SK-N-SH (cell line): Measurements from ENCODE around the gene MYOCD. TPM values are rescaled to one million over a fixed set of nuclear protein-coding genes. Genes with fewer than 3 reads are reported as not detected.

Experiments
- CTCF ChIA-PET: fragments of 300-600, 350-600 bp; formaldehyde crosslinking; extraction: SDS; loops from one replicate; lab custom pipeline; 2021; lab: Yijun Ruan, JAX
- POLR2A ChIA-PET: fragments of 350-600 bp; sonication (Branson Sonifier 250); formaldehyde crosslinking; extraction: SDS; loops from one replicate; lab custom pipeline; 2020; ENCODE audit warnings: antibody characterized with exemption, inconsistent platforms; lab: Yijun Ruan, JAX
- DNase-seq: peaks from one replicate; pipeline ENCODE4 v3.0.0; 2012
- H2AFZ ChIP-seq: fragments of 200-600 bp; sonication (generic); 2 replicates; pipeline ENCODE4 v1.8.1; 2016; ENCODE audit warnings: antibody characterized with exemption, mild to moderate bottlenecking, low read depth
- H3F3A ChIP-seq: fragments of 200-600 bp; sonication (generic); replicated peaks from 2 replicates; pipeline ENCODE3; 2016; ENCODE audit warnings: antibody characterized with exemption, mild to moderate bottlenecking; ENCODE audit not compliant: insufficient read depth
- H3K27ac ChIP-seq, 2 experiments: fragments of 200-500 bp in 1 of 2; fragments of 200-600 bp in 1 of 2; sonication (Bioruptor generic) in 1 of 2; sonication (generic), shearing (Covaris generic) in 1 of 2; 2 replicates each; pipeline versions ENCODE4 v1.5.1 to v1.6.1; 2014 to 2016; ENCODE audit warnings: low read depth in 2 of 2, inconsistent platforms in 1 of 2, low read length in 1 of 2, mild to moderate bottlenecking in 1 of 2, mixed read lengths in 1 of 2
- H3K27me3 ChIP-seq: fragments of 200-600 bp; sonication (generic), shearing (Covaris generic); 2 replicates; pipeline ENCODE4 v1.6.1; 2016; ENCODE audit warnings: mixed run types; ENCODE audit not compliant: insufficient read depth
- H3K36me3 ChIP-seq, 2 experiments: fragments of 200-500 bp in 1 of 2; fragments of 200-600 bp in 1 of 2; sonication (Bioruptor generic) in 1 of 2; sonication (generic) in 1 of 2; replicated peaks in 1 of 2; 2 replicates each; pipeline versions ENCODE3 to v1.5.1; 2014 to 2016; ENCODE audit warnings: low read length in 1 of 2, mild to moderate bottlenecking in 1 of 2; ENCODE audit not compliant: insufficient read depth in 2 of 2, control insufficient read depth in 1 of 2
- H3K4me1 ChIP-seq, 2 experiments: fragments of 200-500 bp in 1 of 2; fragments of 200-600 bp in 1 of 2; sonication (Bioruptor generic) in 1 of 2; sonication (generic), shearing (Covaris generic) in 1 of 2; 2 replicates each; pipeline versions ENCODE4 v1.5.1 to v1.6.1; 2014 to 2016; ENCODE audit warnings: low read depth in 1 of 2, low read length in 1 of 2, mixed run types in 1 of 2; ENCODE audit not compliant: insufficient read depth in 2 of 2, control insufficient read depth in 1 of 2
- H3K4me2 ChIP-seq: fragments of 200-600 bp; sonication (generic), shearing (Covaris generic); 2 replicates; pipeline ENCODE4 v1.6.1; 2017; ENCODE audit warnings: mixed run types
- H3K4me3 ChIP-seq, 2 experiments: fragments of 200-500 bp in 1 of 2; fragments of 200-600 bp in 1 of 2; sonication (Bioruptor generic) in 1 of 2; sonication (generic), shearing (Covaris generic) in 1 of 2; 2 replicates each; pipeline versions ENCODE4 v1.5.1 to v1.8.1; 2014 to 2016; ENCODE audit warnings: low read depth in 2 of 2, inconsistent platforms in 1 of 2, low read length in 1 of 2, mild to moderate bottlenecking in 1 of 2, mixed read lengths in 1 of 2, moderate library complexity in 1 of 2
- H3K79me2 ChIP-seq: fragments of 200-600 bp; sonication (generic); 2 replicates; pipeline ENCODE4 v1.8.1; 2017; ENCODE audit warnings: mild to moderate bottlenecking; ENCODE audit not compliant: insufficient read depth
- H3K9ac ChIP-seq: fragments of 200-600 bp; sonication (generic); 2 replicates; pipeline ENCODE4 v1.6.1; 2017; ENCODE audit warnings: mixed run types
- H3K9me2 ChIP-seq: fragments of 200-600 bp; sonication (generic); 2 replicates; pipeline ENCODE4 v1.6.1; 2017; ENCODE audit warnings: mixed run types
- H3K9me3 ChIP-seq: fragments of 200-600 bp; sonication (generic); 2 replicates; pipeline ENCODE4 v1.6.1; 2017; ENCODE audit warnings: mixed run types, mild to moderate bottlenecking, moderate library complexity
- H4K20me1 ChIP-seq: fragments of 200-600 bp; sonication (generic); 2 replicates; pipeline ENCODE4 v1.6.1; 2017; ENCODE audit warnings: mild to moderate bottlenecking, mixed run types; ENCODE audit not compliant: insufficient read depth
- CHD2 ChIP-seq: fragments of 150-350 bp; IDR thresholded peaks from 2 replicates; pipeline ENCODE4 v1.6.1; 2018; ENCODE audit warnings: low read length; ENCODE audit not compliant: partially characterized antibody
- ELF1 ChIP-seq: IDR thresholded peaks from 2 replicates; pipeline ENCODE4 v1.4.0; 2012
- FOXJ3 ChIP-seq: sonication (generic); formaldehyde crosslinking; IDR thresholded peaks from 2 replicates; pipeline ENCODE4 v1.5.1; 2020; ENCODE audit warnings: mild to moderate bottlenecking, missing genetic modification reagents
- FOXM1 ChIP-seq: IDR thresholded peaks from 2 replicates; pipeline ENCODE4 v1.4.0; 2012; ENCODE audit warnings: low read depth, mild to moderate bottlenecking
- GABPA ChIP-seq: IDR thresholded peaks from 2 replicates; pipeline ENCODE4 v1.4.0; 2012; ENCODE audit warnings: low read depth, mild to moderate bottlenecking
- GATA2 ChIP-seq: sonication (generic); formaldehyde crosslinking; IDR thresholded peaks from 2 replicates; pipeline ENCODE4 v1.5.0; 2020; ENCODE audit warnings: mild to moderate bottlenecking, missing genetic modification reagents
- MEF2A ChIP-seq: IDR thresholded peaks from 2 replicates; pipeline ENCODE4 v1.4.0; 2012; ENCODE audit warnings: low read depth, borderline replicate concordance
- NFIC ChIP-seq: IDR thresholded peaks from 2 replicates; pipeline ENCODE4 v1.4.0; 2012; ENCODE audit warnings: borderline replicate concordance
- POLR2AphosphoS5 ChIP-seq: IDR thresholded peaks from 2 replicates; pipeline ENCODE4 v1.6.1; 2012; ENCODE audit warnings: low read depth, low read length
- RCOR1 ChIP-seq: fragments of 150-350 bp; IDR thresholded peaks from 2 replicates; pipeline ENCODE4 v1.6.1; 2017; ENCODE audit warnings: antibody characterized with exemption, low read length
- RFX5 ChIP-seq: IDR thresholded peaks from 2 replicates; pipeline ENCODE4 v1.6.1; 2012; ENCODE audit warnings: mild to moderate bottlenecking, improper control_type of control experiment, low read length
- RXRA ChIP-seq: IDR thresholded peaks from 2 replicates; pipeline ENCODE4 v1.4.0; 2012; ENCODE audit warnings: low read depth, mild to moderate bottlenecking, borderline replicate concordance
- SIN3A ChIP-seq: IDR thresholded peaks from 2 replicates; pipeline ENCODE4 v1.6.1; 2012; ENCODE audit warnings: low read depth, mild to moderate bottlenecking, low read length, moderate library complexity, borderline replicate concordance
- TAF1 ChIP-seq: IDR thresholded peaks from 2 replicates; pipeline ENCODE4 v1.6.1; 2012; ENCODE audit warnings: low read depth, mild to moderate bottlenecking, low read length, moderate library complexity, borderline replicate concordance
- TCF12 ChIP-seq: IDR thresholded peaks from 2 replicates; pipeline ENCODE4 v1.4.0; 2012
- WGBS: methylation state at CpG from one replicate; pipeline ENCODE4 v1.1.6; 2017; ENCODE audit warnings: low lambda C conversion rate; 5-methylcytosine and 5-hydroxymethylcytosine counted together
- polyA plus RNA-seq, 3 experiments: library from polyadenylated mRNA; depleted of rRNA; stranded (reverse); fragments of >200 nt; gene quantifications; 2 replicates each; pipeline ENCODE4 v1.2.3, GENCODE V29; 2012
- TF ChIP-seq, protein P1 (sequence below): IDR thresholded peaks from 2 replicates; pipeline ENCODE4 v1.4.0; 2012; ENCODE audit warnings: low read depth, borderline replicate concordance
- TF ChIP-seq, protein P2 (sequence below): fragments of 150-350 bp; IDR thresholded peaks from 2 replicates; pipeline ENCODE4 v1.6.1; 2017; ENCODE audit warnings: antibody characterized with exemption, low read length, low read depth, borderline replicate concordance
- TF ChIP-seq, protein P3 (sequence below): IDR thresholded peaks from 2 replicates; pipeline ENCODE4 v1.4.0; 2012; ENCODE audit warnings: low read depth, borderline replicate concordance
- TF ChIP-seq, protein P4 (sequence below): IDR thresholded peaks from 2 replicates; pipeline ENCODE4 v1.4.0; 2012; ENCODE audit warnings: low read depth
- TF ChIP-seq, protein P5 (sequence below): IDR thresholded peaks from 2 replicates; pipeline ENCODE4 v1.6.1; 2012; ENCODE audit warnings: mild to moderate bottlenecking, low read depth, low read length, moderate library complexity

MYOCD gene
- polyA plus RNA-seq, 1 of the 3 experiments (the other 2 are of a cell fraction), result not detected

DNA sequence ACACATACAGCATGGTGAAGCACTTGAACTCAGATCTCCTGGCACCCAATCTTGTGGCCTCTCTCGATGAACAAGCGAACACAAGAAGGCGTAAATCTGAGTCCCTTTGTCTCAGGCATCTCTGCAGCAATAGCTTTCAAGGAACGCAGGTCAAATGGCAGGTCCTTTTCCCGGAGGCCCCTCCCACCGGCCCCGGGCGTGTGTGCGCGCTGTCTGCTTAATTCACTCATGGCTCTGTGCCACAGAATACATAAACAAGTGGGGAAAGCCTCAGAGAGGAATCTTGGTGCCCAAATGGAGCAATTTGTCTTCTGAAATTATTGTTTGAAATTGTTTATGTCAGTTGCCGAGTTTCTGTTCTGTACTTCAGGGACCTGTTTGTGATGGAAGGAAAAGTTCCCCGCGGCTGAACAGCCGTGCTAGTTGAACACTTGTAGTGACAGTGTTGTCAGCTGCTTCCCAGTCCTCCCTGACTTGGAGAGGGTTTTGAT is 14.8 kb downstream of the MYOCD start:
- Histone ChIP-seq H3K27me3 (peaks cover 29% of the 10 kb centered on the region), H3K36me3 (no peaks in the 10 kb centered on the region), H3K4me2 (no peak overlapping the region), H3K9me3 (no peaks in the 10 kb centered on the region), H3K4me3 (no peak overlapping the region), H3K27ac (no peak overlapping the region), H4K20me1 (no peaks in the 10 kb centered on the region), H3K4me1 (no peaks in the 10 kb centered on the region), H3K9ac (no peak overlapping the region), H3K9me2 (no peaks in the 10 kb centered on the region), H2AFZ (no peak overlapping the region), H3K79me2 (no peaks in the 10 kb centered on the region), H3F3A (no peaks in the 10 kb centered on the region)
- no peak for DNase-seq
- ChIA-PET POLR2A (no interaction called here), CTCF (no interaction called here)
- WGBS, result 15% methylated on average over 14 of the region's 14 CpGs
- TF ChIP-seq SIN3A (no peak), RFX5 (no peak), FOXJ3 (CRISPR knock-in tag) (no peak), RXRA (no peak), TCF12 (no peak), TAF1 (no peak), ELF1 (no peak), GATA2 (CRISPR knock-in tag) (no peak), RCOR1 (no peak), CHD2 (no peak), POLR2AphosphoS5 (no peak), FOXM1 (no peak), GABPA (no peak), NFIC (no peak), MEF2A (no peak)
- TF ChIP-seq, protein P1, sequence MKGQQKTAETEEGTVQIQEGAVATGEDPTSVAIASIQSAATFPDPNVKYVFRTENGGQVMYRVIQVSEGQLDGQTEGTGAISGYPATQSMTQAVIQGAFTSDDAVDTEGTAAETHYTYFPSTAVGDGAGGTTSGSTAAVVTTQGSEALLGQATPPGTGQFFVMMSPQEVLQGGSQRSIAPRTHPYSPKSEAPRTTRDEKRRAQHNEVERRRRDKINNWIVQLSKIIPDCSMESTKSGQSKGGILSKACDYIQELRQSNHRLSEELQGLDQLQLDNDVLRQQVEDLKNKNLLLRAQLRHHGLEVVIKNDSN, result no peak
- TF ChIP-seq, protein P2, sequence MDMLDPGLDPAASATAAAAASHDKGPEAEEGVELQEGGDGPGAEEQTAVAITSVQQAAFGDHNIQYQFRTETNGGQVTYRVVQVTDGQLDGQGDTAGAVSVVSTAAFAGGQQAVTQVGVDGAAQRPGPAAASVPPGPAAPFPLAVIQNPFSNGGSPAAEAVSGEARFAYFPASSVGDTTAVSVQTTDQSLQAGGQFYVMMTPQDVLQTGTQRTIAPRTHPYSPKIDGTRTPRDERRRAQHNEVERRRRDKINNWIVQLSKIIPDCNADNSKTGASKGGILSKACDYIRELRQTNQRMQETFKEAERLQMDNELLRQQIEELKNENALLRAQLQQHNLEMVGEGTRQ, result no peak
- TF ChIP-seq, protein P3, sequence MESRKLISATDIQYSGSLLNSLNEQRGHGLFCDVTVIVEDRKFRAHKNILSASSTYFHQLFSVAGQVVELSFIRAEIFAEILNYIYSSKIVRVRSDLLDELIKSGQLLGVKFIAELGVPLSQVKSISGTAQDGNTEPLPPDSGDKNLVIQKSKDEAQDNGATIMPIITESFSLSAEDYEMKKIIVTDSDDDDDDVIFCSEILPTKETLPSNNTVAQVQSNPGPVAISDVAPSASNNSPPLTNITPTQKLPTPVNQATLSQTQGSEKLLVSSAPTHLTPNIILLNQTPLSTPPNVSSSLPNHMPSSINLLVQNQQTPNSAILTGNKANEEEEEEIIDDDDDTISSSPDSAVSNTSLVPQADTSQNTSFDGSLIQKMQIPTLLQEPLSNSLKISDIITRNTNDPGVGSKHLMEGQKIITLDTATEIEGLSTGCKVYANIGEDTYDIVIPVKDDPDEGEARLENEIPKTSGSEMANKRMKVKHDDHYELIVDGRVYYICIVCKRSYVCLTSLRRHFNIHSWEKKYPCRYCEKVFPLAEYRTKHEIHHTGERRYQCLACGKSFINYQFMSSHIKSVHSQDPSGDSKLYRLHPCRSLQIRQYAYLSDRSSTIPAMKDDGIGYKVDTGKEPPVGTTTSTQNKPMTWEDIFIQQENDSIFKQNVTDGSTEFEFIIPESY, result no peak
- TF ChIP-seq, protein P4, sequence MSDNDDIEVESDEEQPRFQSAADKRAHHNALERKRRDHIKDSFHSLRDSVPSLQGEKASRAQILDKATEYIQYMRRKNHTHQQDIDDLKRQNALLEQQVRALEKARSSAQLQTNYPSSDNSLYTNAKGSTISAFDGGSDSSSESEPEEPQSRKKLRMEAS, result no peak
- TF ChIP-seq, protein P5, sequence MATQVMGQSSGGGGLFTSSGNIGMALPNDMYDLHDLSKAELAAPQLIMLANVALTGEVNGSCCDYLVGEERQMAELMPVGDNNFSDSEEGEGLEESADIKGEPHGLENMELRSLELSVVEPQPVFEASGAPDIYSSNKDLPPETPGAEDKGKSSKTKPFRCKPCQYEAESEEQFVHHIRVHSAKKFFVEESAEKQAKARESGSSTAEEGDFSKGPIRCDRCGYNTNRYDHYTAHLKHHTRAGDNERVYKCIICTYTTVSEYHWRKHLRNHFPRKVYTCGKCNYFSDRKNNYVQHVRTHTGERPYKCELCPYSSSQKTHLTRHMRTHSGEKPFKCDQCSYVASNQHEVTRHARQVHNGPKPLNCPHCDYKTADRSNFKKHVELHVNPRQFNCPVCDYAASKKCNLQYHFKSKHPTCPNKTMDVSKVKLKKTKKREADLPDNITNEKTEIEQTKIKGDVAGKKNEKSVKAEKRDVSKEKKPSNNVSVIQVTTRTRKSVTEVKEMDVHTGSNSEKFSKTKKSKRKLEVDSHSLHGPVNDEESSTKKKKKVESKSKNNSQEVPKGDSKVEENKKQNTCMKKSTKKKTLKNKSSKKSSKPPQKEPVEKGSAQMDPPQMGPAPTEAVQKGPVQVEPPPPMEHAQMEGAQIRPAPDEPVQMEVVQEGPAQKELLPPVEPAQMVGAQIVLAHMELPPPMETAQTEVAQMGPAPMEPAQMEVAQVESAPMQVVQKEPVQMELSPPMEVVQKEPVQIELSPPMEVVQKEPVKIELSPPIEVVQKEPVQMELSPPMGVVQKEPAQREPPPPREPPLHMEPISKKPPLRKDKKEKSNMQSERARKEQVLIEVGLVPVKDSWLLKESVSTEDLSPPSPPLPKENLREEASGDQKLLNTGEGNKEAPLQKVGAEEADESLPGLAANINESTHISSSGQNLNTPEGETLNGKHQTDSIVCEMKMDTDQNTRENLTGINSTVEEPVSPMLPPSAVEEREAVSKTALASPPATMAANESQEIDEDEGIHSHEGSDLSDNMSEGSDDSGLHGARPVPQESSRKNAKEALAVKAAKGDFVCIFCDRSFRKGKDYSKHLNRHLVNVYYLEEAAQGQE, result no peak
